AML-193 (cell line): Measurements from ENCODE around the gene ECE2.

Experiments used
- DNase-seq, 2 experiments: peaks; one replicate each; lab custom pipeline; 2025; lab: John Stamatoyannopoulos, UW

Gene ECE2

DNA sequence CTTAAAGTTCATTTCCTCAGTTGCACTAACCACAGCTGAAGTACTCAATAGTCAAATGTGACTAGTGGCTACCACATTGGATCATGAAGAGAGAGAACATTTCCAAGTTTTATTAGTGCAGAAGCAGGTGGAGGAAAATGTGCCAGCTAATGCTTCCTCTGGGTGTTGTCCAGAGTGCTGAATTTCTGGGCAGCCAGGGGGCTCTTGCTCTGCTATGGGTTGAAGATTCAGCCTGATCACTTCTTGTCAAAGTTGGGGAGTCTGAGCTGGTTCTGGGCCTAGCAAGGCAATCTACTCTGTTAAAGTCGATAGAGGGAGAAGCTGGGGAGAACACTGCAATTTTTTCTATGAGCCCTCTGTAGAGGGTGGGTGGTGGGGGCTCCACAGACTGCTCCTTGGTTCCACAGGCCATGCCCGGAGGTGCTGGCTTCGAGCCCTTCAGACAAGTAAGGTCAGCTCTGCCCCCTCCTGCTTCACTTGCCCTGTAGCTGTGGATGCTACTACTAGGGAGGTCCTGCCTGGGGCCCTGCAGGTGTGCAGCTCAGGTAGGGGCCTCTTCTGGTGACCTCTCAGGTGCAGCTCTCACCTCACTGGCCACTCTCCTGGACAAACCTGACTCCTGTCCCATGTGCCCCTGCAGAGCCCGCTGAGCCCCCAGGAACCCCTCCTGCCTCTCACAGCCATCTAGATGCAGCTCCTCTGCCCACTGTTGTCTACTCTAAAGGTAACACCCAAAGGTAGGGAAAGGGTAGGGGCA is 35.3 kb upstream of the ECE2 start:
- peak; percentile 55 for DNase-seq

DNA sequence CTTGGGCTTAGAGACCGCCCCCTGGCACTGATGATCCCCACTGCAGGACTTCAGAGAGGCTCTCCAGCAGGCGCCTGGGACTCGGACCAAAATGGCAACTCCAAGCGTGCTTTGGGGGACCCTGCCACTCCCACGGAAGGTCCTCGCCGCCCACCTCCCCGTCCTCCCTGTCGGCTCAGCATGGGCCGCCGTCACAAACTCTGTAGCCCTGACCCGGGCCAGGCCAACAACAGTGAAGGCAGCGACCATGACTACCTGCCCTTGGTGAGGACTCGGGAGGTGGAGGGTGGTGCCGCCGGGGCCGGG is 34.7 kb upstream of the ECE2 start:
- no peak for DNase-seq

DNA sequence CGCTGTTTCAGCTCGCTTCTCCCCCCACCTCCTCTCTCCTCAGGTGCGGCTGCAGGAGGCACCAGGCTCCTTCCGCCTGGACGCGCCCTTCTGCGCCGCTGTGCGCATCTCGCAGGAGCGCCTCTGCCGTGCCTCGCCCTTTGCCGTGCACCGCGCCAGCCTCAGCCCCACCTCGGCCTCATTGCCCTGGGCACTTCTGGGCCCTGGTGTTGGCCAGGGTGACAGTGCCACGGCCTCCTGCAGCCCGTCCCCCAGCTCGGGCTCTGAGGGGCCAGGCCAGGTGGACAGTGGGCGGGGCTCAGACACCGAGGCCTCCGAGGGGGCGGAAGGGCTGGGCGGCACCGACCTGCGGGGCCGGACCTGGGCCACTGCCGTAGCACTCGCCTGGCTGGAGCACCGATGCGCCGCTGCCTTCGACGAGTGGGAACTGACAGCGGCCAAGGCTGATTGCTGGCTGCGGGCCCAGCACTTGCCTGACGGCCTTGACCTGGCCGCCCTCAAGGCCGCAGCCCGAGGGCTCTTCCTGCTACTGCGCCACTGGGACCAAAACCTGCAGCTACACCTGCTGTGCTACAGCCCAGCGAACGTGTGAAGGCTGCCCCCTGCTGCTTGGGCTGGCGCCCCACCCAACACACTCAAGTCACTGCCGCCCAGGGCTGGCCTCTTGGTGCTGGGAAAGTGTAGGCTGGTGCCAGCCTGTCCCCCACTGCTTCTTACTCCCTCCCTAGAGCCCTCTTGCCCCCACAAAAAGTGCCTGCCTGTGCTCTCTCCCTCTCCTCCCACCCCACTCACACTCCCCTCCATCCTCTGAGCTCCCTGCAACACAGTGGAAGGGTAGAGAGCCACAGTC is 34.1 kb upstream of the ECE2 start:
- no peak for DNase-seq

DNA sequence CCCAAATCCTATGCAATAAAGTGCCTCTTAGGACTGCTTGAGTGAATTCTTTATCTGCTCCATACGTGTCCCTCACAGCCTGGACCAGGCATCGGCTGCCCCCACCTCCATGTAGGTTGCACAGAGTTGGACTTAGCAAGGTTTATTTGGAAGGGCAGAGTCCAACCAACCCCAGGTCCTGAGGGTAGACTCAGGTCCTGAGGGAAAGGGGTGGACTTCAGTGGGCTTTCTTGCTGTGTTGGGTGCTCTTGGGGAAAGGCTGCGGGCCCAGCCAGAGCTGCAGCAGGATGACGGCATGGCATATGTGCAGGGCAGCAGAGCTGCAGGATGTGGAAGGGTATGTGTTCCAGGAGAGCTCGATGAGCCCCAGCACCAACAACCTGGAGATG is 33.5 kb upstream of the ECE2 start:
- DNase-seq, result no peak

DNA sequence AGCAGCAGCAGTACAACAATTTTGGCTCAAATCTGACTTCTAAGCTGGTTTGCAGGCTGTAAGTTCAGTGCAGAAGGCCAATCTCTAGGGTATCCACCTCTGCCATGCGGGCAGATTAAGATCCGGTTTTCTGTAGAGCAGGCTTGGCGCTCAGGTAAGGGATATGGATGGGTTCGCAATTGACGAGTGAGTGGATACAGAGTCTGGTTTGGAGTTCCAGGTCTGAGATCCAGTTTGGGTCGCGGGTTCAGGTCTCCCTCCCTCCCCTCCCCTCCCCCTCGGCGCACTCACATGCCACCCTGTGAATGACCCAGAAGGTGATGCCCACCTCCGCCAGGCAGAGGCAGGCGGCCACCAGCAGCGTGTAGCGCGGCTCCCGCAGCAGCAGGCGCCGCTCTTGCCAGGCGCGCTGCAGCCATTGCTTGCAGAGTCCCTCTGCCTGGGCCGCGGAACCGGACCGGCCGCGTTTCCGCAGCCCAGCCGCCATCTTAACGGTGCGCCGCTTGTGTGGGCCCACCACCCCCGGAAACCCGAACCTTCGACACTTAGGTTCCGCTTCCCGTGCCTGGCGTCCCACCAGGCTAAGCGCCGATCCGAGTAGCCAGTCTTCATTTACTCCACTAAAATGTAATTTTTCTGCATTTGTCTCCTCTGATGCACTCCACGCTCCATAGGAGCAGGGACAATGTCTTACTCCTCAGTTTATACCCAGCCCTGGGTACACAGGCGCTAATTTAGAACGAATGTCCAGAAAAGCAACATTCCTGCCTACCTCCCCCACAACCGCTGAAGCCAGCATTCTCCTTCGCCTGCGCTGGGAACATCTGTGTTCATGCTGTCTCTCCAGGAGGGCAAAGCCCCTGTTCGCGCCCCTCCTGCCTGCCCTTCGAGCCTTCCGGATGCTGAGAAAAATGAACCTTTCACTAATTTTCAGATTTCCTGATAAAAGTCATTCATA is 27.1 kb upstream of the ECE2 start, which contains the start of gene ALG3:
ALG3 (minus strand) TSS at position 509 of the 958 bp plus-strand sequence; CDS start at position 487, 22 bp downstream.
- peak; percentile 81 to 86 for DNase-seq

DNA sequence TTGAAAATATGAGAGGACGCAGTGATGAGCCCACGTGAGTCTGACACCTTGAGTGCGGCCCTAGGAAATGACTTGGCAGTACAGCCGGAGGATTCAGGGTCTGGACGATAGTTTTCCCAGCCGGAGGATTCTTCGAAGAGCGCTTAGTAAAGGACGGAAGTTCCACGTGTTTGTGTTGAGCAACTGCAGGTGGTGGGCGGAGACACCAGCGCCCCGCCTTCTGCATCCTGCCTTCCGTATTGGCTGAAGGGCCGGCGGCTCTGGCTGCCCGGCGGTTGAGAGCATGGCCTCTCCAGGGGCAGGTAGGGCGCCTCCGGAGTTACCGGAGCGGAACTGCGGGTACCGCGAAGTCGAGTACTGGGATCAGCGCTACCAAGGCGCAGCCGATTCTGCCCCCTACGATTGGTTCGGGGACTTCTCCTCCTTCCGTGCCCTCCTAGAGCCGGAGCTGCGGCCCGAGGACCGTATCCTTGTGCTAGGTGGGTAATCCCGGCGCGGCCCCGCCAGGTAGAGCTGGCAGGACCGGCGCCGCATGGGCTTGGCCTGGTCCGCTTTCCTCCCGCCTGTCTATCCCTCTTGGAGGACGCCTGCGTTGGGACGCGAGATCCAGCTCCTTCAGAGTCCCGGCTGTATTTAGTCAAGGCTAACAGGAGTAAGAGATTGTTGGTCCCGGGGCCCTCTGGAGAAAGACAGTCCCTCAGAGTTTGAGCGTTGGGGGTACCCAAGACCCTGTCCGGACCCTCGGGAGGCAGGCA is 26.2 kb upstream of the ECE2 start, which contains the start of gene EEF1AKMT4:
EEF1AKMT4 (plus strand) TSS at position 261 of the 755 bp plus-strand sequence; CDS start at position 284, 23 bp downstream.
- DNase-seq, result peak; percentile 99

DNA sequence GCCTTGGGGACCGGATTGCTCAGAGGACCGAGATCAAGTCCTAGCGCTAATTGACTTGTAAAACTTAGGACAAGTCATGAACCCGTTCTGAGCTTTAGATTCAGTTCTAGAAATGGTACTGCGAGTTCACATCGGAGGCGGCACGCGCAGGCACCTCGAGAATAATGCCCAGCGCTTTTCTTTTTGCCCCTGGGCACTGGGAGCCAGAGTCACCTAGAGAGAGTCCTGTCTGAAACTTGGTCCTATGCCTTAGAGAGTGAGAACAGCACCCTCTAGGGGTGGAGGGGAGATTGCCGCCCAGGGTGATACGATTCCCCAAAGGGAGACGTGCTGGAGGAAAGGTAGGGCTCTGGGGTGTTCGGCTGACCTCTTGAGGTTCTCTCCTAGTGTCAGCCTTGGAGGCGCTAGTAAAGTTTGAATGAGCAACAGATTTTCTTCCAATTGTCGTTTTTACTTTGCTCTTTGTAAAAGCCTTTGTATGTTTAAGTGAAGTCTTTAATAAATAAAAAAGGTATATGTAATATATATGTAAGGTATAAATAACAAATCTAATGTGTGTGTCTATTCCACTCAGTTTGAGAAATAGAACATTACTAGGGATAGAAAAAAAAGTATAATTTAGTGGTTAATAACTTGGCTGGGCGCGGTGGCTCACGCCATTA is 25.5 kb upstream of the ECE2 start:
- DNase-seq, result peak; percentile 97 to 98

DNA sequence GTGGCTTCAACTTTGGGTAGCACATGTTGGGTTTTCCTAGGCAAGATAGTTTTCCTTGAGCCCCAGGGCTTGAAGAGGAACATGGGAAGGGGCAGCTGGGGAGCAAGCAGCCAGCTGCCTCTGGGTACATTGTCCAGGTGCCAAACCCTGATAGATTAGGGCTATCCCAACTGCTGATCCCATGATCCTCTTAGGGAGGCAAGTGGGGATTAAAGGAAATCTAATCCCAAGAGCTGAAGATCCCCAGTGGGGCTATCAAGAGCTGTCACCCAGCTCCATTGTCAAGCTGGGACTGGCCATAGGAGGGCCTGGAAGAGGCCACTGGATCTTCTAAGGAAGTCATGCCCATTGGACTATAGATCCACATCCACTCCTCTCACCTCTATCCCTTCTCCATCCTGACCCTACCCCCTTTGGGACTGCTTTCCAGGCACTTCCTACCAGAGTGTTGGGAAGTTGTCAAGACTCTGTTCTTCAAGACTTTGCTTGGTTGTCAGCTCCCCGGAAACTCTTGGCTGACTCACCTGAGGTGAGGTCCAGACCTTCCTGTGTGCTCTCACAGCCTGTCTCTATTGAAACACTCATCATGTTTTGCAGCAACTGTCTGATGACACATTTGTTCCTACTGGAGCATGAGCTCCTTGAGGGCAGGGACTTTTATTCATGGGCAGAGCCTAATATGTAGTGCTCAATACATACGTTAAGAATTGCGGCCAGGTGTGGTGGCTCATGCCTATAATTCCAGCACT is 20.4 kb upstream of the ECE2 start:
- no peak for DNase-seq

DNA sequence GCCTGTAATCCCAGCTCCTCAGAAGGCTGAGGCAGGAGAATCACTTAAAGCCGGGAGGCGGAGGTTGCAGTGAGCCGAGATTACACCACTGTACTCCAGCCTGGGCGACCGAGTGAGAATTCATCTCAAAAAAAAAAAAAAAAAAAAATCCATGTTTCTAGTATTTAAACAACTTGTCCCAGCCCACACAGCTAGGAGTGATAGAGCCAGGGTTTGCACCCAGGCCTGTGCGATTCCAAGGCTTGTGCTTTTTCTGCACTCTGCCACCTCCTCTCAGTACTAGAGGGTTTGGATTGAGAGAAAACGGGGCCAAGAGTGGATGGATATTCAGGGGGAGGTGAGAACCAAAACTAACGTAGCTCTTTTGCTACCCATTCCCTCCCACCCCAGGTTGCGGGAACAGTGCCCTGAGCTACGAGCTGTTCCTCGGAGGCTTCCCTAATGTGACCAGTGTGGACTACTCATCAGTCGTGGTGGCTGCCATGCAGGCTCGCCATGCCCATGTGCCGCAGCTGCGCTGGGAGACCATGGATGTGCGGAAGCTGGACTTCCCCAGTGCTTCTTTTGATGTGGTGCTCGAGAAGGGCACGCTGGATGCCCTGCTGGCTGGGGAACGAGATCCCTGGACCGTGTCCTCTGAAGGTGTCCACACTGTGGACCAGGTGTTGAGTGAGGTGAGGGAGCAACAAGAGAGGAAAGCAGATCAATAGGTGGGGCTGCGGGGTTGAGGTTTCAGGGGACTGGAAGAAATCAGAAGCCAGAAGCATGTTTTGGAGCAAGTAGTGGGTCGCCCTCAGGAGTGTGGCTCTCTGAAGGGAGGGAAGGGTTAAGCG is 18.5 kb upstream of the ECE2 start:
- DNase-seq, result no peak

DNA sequence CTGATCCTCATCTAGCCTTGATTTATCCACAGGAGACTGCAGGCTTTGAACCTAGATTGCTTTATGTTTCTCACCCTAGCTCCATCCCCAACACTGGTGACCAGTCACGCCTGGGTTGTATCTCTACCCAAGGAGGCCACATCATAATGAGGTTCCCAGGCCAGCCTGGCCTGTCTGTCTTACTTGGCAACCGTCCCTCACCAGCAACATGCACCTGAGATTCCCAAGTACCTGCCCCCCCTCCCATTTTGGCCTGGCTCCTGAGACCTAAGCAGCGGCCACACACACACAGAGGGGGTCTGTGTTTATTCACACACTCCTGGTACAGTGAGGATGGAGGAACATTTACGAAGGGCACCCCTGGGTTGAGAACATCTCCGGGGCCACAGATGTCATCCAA is 16.9 kb upstream of the ECE2 start:
- no peak for DNase-seq

DNA sequence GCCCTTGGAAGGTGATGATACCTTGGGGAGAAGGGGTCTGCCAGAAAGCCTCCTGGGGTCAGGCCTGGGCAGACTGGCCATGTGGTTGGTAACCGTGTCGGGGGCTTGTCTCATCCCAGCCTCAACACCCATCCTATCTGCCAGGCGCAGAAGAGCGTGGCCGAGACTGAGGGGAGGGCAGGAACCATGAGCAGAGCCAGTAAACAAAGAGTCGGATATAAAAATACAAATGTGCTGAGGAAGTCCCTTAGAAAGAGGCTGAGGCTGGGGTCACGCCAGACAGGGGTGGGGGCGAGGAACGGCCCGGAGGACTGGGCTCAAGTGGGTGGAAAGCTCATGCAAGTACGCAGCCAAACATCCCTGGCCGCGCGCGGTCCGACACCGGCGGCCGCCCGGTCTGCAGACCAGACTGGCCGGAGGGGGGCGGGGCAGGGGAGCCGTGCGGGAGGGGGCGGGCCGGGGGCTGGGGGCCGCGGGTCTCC is 16.4 kb upstream of the ECE2 start:
- DNase-seq, result no peak

DNA sequence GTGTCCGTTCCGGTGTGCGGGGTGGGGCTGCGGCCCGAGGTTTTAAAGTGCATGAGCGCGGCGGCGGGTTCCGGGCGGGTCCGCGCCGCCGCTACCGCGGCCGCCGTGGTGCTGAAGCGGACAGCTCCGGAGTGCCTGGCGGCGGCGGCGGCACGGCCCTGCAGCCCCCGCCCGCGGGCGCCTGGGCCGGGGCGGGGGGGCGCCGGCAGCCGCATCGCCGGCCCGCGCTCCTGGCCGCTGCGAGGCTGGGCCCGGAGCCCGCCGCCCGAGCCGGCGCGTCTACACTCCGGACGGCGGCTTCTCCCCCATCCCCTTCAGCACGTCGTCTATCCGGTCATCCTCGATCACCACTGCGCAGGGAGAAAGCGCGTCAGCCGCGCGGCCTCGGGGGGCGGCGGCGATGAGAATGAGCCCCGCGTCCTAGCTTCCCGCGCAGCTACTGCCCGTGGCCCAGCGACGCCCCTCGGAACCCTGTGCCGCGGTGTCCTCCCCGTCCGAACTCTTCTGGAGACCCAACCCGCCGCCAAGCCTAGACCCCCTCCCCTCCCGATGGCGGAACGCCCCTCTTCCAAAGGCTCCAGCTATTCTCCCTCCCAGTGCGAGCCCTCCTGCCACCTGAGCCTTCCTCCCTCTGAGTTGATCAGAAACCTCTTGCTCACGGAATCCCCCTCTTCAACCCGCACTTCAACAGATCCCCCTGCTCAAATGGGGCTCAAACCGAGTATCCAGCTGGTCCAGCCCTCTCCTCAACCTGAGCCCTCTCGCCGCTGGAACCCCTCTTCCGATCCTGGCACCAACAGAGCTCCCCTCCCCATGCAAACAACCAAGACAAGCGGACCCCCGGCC is 15.7 kb upstream of the ECE2 start:
- DNase-seq, result no peak

DNA sequence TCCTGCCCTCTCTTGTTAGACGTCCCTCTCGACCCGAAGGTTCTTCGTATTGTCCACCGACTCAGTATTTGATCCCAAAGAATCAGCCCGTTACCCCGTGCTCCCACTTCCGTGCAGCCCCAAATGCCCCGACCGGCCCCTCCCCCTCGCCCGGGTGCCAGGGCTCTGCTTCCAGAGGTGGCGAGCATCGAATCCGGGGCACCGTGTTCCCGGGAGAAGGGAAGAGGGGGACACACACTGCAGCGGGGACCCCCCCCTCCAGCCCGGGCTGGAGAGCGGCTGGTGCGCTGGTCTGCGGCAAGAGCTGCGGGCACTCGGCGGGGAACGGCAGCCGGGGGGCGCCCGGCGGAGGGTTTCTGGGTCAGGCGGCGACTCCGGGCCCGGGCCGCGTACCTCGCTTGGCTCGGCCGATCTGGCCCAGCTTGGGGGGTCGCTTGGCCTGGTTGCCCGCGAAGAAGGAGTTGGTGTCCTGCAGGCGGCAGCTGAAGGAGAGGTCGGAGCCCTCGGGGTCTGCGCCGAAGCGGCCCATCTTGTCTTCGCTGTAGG is 15.0 kb upstream of the ECE2 start:
- no peak for DNase-seq

DNA sequence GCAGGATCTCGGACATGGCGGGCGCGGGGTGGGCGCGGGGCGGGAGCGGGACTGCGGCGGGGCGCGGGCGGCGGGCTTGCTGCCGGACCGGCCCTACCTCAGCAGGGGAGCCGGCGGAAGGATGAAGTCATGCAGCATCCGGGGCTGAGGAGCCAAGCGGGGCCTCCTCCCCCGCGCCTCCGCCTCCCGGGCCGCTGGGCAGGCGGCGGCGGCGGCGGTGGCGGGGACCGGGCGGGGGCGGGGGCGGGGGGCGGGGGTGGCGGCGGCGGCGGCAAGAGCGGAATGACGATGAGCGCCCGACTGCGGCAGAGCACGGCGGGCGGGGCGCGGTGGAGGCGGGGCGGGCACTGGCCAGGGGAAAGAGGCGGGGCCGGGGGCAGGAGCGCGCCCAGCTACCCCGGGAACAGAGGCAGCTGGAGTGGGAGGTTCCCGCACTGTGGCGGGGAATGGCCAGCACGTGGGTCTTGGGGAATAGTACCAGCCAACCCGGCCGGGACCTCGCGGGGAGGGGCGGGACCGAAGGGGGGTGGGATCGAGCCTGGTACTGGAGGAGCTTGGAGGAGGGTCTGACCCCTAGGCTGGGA is 14.5 kb upstream of the ECE2 start, which contains the start of gene CAMK2N2:
CAMK2N2 (minus strand) TSS at position 284 of the 584 bp plus-strand sequence; CDS start at position 16, 268 bp downstream.
- peak; percentile 73 to 79 for DNase-seq

DNA sequence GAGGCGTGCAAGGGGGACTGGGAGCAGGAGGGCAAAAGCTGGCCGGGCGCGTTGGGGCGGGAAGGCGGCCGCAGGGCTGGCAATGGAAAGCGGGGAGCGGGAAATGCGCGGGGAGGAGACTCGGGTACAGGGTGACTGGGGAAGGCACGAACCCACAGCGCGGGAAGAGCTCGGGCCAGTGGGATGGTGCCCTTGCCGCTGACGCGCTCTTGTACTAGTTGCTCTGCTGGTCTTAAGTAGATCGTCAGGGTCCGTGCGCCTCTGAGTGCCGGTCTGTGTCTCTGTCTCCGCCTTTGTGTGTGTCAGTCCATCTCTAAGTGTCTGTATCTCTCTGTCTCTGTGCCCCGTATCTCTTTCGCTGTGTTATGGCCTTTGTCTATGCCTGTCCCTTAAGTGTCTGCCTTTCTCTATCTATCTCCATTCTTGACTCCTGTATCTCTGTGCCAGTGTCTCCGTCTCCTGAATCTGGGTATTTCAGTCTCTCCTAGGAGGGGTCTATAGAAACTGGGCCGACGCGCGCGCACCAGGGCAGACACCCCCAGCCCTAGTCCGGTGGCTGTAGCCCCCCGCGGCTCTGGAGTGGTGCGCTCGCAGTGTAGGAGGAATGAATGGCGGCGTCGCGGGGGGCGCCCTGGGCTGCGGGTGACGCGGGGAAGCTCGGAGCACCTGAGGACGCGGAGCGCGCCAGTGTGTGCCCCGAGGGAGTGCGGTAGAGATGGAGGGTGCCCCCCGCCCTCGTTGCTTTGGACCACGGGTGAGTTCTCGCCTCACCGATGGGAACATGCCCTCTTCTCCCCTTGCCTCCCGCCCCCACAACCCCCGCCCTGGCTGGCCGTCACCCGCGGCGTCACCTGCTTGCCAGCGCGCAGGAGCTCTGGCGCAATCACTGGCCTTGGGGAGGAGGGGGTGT is 13.7 kb upstream of the ECE2 start:
- DNase-seq, result peak; percentile 56 to 62

DNA sequence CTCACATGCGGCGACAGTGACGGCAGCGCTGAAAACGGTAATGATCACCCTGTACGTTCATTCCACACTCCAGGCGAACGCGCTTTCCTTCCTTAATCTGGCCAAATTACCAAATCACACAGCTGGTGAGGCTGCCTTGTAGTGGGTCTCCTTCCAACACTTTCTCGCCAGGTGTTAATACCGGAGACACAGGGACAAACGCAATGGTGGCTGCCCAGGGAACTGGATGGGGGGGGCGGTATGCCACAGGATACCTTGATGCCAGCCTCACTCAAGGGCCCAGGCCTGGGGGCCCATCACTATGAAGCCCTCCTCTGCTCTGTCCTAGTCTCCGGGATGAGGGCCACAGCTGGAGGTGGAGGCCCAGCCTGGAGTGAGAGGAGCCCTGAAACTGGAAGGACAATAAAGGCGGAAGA is 13.1 kb upstream of the ECE2 start:
- no peak for DNase-seq
